ENCODE results near the gene SPAM1.
"Not testable (repeated sequence)": the region's sequence is repeated elsewhere in the genome, so short reads cannot be mapped to it uniquely, and the experiment has no call there.

Gene SPAM1

GRCh38 chr7:123924941-123925340 is at the start of gene SPAM1:
Gene SPAM1 (plus strand): TSS chr7:123925241. CDS start chr7:123953571, 28,330 bp downstream.
- DNase-seq, result no peak

GRCh38 chr7:123876557-123877256 is 48.3 kb upstream of the SPAM1 start:
- DNase-seq, result no peak

GRCh38 chr7:123879628-123880027 is 45.4 kb upstream of the SPAM1 start:
- DNase-seq, result no peak

- DNase-seq, result no peak
These were observed 43.7 kb upstream of the SPAM1 start for GRCh38 chr7:123881300-123881699.

- no peak for DNase-seq
These were observed 41.9 kb upstream of the SPAM1 start for GRCh38 chr7:123883154-123883553.

- DNase-seq, result no peak
These were observed 36.8 kb upstream of the SPAM1 start for GRCh38 chr7:123888192-123888591.

GRCh38 chr7:123894753-123895152 is 30.3 kb upstream of the SPAM1 start:
- DNase-seq, result not testable (repeated sequence)

- no peak for DNase-seq
These were observed 23.9 kb upstream of the SPAM1 start for GRCh38 chr7:123901101-123901500.

- no peak for DNase-seq
These were observed 19.3 kb upstream of the SPAM1 start for GRCh38 chr7:123905714-123906113.

- DNase-seq, result no peak
These were observed 8.8 kb upstream of the SPAM1 start for GRCh38 chr7:123916240-123916724.

- no peak for DNase-seq
These were observed 7.2 kb upstream of the SPAM1 start for GRCh38 chr7:123917878-123918277.

GRCh38 chr7:123918309-123918708 is 6.7 kb upstream of the SPAM1 start:
- DNase-seq, result no peak

- DNase-seq, result no peak
These were observed 1.4 kb upstream of the SPAM1 start for GRCh38 chr7:123923599-123923998.

GRCh38 chr7:123929107-123929506 is 4.1 kb downstream of the SPAM1 start:
- DNase-seq, result no peak

GRCh38 chr7:123929655-123930054 is 4.6 kb downstream of the SPAM1 start:
- no peak for DNase-seq

- DNase-seq, result no peak
These were observed 10.7 kb downstream of the SPAM1 start for GRCh38 chr7:123935436-123936381.

GRCh38 chr7:123936388-123936787 is 11.3 kb downstream of the SPAM1 start:
- no peak for DNase-seq

GRCh38 chr7:123939784-123940183 is 14.7 kb downstream of the SPAM1 start:
- no peak for DNase-seq

GRCh38 chr7:123941391-123942180 is 16.5 kb downstream of the SPAM1 start:
- no peak for DNase-seq

- DNase-seq, result no peak
These were observed 19.4 kb downstream of the SPAM1 start for GRCh38 chr7:123944395-123944794.

- DNase-seq, result no peak
These were observed 20.9 kb downstream of the SPAM1 start for GRCh38 chr7:123945938-123946337.

GRCh38 chr7:123948136-123948535 is 23.1 kb downstream of the SPAM1 start:
- DNase-seq, result no peak

- DNase-seq, result no peak
These were observed 33.2 kb downstream of the SPAM1 start for GRCh38 chr7:123958186-123958703.

Measured in activated CD4-positive, alpha-beta T cell treated with anti-CD3 and anti-CD28 coated beads for 48 hours (primary cell).